Activated CD4-positive, alpha-beta T cell treated with anti-CD3 and anti-CD28 coated beads, Interleukin-2, amount 50 U/mL, for 1 hour (primary cell): ENCODE measurements around the gene AK8.

Source experiments
- DNase-seq: peaks from one replicate; pipeline ENCODE4 v3.0.0-alpha.2; 2020

The AK8 gene

GRCh38 chr9:132857616-132858342 lies 20.3 kb downstream of the AK8 start:
- no peak for DNase-seq

DNA sequence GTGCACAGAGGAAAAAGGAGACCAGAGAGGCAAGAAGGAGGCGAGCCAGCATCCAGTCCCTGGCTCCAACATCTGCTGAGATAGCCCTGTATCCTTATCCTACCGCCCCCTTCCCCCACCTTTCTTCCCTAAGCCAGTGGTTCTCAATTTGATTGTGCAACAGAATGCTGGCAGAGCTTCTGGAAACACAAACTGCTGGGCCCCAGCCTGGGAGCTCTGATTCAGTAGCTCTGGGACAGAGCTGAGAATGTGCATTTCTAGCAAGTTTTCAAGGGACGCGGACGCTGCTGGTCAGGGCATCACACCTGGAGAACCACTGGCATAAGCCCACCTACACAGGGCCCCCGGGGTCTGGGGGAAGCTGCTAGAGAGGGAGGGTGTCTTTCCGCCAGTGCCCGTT lies 21.1 kb downstream of the AK8 start:
- DNase-seq = no peak

- DNase-seq = no peak
Observed at GRCh38 chr9:132855904-132856303, 22.2 kb downstream of the AK8 start.

- DNase-seq = no peak
Observed at GRCh38 chr9:132854832-132855231, 23.3 kb downstream of the AK8 start.

GRCh38 chr9:132853482-132853881 lies 24.6 kb downstream of the AK8 start:
- DNase-seq = no peak

- no peak for DNase-seq
Observed at GRCh38 chr9:132849185-132849706, 28.8 kb downstream of the AK8 start.

GRCh38 chr9:132846918-132847515 lies 31.1 kb downstream of the AK8 start:
- no peak for DNase-seq

DNA sequence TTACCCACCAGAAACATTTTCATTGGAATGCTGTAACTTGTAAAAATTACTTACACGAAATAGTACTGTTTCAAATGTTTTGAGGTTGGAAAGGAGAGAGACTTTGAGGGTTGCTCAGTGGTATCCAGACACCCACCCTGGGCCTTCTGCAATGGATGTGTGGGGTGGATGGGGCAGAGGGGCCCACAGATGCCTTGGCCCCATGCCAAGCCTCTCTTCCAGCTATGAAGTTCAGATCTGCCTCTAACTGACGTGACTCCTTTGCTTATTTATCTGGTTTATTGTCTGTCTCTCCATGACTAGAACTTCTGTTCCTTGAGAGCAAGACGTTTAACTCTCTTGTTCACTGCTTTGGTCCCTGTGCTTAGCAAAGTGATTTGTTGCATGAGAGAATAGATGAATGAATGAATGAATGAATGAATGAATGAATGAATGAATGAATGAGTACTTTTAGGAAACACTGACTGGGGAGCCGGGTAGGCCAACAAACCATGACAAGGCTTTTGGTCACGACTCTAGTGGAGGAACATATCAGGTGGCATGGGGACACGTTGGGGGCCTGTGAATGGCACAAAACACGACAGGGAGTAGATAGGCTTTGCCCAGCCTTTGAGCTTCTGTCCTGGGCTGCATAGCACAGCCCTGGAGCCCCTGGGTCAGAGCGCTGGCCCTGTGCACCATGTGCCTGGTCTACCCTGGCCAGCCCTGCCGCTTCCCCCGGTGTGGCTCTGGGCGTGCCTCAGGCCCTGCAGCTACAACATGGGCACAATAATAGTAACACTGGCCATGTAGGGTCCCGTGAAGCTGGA lies 31.8 kb downstream of the AK8 start:
- no peak for DNase-seq

- DNase-seq = no peak
Observed at GRCh38 chr9:132842124-132843044, 35.7 kb downstream of the AK8 start.

- no peak for DNase-seq
Observed at GRCh38 chr9:132840980-132841379, 37.1 kb downstream of the AK8 start.

GRCh38 chr9:132838291-132838690 lies 39.8 kb downstream of the AK8 start:
- no peak for DNase-seq

- DNase-seq = no peak
Observed at GRCh38 chr9:132837501-132838286, 40.4 kb downstream of the AK8 start.

DNA sequence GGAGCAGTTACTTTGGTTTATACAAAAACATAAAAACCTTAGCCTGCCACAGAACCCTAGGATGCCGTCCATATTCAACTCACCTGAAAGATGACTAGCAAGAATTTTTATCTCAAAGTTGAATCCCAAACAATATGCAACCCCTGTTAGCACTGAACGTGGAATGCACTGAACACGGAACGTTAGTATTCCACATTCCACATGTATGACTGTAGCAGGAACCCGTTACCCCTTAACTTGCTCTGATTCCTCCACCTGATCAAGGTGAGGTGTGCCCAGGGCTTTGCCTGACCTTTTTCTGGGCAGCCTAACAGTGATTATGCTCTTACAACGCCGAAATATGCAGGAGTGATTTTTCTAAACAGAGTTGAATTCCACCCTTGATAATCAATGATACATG lies 43.7 kb downstream of the AK8 start:
- no peak for DNase-seq

- no peak for DNase-seq
Observed at GRCh38 chr9:132833550-132834121, 44.4 kb downstream of the AK8 start.

DNA sequence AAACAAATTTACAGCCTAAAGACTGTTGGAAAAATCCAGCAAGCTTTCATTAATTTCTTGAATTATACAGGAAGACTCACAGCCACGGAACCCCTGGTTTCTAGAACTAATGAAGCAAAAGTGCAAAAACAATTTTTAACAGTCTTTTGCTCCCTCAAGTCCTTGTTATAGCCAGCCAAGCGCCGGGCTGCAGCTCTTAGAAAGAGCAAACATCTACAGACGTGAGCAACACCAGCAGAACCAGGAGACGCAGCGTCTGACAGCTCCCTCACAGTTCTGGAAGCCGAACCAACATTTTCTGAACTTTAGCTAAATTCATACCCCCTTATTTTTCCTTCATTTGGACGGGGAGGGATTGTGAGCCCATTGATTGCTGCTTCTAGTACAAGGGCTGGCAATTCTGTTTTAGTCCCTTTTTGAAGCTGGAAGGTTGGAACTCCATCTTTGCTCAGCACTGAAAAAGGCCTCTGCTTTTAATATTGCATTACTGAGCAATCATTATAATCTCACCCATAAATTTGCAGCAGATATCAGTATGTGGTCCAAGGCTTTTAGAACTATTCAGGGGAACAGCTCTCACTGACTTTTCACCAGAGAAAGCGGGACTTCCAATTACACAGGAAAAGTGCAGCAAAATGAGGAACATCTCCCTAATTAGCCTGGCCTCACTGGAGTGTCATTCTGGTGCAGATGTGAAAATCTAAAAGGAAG lies 45.8 kb downstream of the AK8 start:
- DNase-seq = no peak

- no peak for DNase-seq
Observed at GRCh38 chr9:132828201-132828770, 49.8 kb downstream of the AK8 start.

- no peak for DNase-seq
Observed at GRCh38 chr9:132827366-132827765, 50.7 kb downstream of the AK8 start.

GRCh38 chr9:132826621-132827365 lies 51.3 kb downstream of the AK8 start:
- DNase-seq = no peak

DNA sequence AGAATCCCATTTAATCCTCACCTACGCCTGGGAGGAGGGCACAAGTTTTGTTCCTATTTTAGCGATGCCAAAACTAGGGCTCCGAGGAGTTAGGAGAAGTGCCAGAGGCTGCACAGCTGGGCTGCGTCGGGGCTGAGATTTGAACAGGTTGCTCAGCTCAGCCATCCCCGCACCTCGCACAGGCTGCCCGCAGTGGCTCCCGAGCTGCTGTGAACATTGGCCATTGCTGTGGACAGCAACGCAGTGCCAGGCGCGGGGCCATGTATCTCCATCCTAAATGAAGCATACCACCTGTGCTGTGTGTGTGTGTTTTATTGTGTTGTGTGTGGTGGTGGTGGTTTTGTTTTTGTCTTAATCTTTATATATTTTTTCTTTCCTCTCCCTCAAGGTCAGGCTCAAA lies 52.0 kb downstream of the AK8 start:
- DNase-seq = no peak

- DNase-seq = no peak
Observed at GRCh38 chr9:132825430-132825829, 52.7 kb downstream of the AK8 start.
